HG03457 (cell line): ENCODE data around the gene NOX4.
"Not testable (repeated sequence)": the region's sequence is repeated elsewhere in the genome, so short reads cannot be mapped to it uniquely, and the experiment has no call there.

ENCODE experiments used
- ATAC-seq: cut with Tn5 transposase; IDR thresholded peaks from one replicate; pipeline ENCODE4 v1.9.1; 2021; ENCODE audit warnings: moderate number of reproducible peaks; ENCODE audit not compliant: unreplicated experiment

NOX4 gene

GRCh38 chr11:89309321-89309985 lies 181.7 kb downstream of the NOX4 start:
- not testable (repeated sequence) for ATAC-seq

- not testable (repeated sequence) for ATAC-seq
Measured at GRCh38 chr11:89308272-89308671, 182.9 kb downstream of the NOX4 start.

GRCh38 chr11:89303029-89303428 lies 188.1 kb downstream of the NOX4 start:
- ATAC-seq, result not testable (repeated sequence)

- ATAC-seq, result not testable (repeated sequence)
Measured at GRCh38 chr11:89295023-89295422, 196.2 kb downstream of the NOX4 start.

GRCh38 chr11:89293965-89294679 lies 197.1 kb downstream of the NOX4 start:
- ATAC-seq, result no peak

- ATAC-seq, result not testable (repeated sequence)
Measured at GRCh38 chr11:89288004-89288403, 203.2 kb downstream of the NOX4 start.

- not testable (repeated sequence) for ATAC-seq
Measured at GRCh38 chr11:89286601-89287000, 204.6 kb downstream of the NOX4 start.

- not testable (repeated sequence) for ATAC-seq
Measured at GRCh38 chr11:89281032-89281677, 210.0 kb downstream of the NOX4 start.

GRCh38 chr11:89279176-89279575 lies 212.0 kb downstream of the NOX4 start:
- no peak for ATAC-seq

GRCh38 chr11:89275966-89276365 lies 215.2 kb downstream of the NOX4 start:
- ATAC-seq, result no peak
